Chondrocyte (in vitro differentiated cells): Measurements from ENCODE around the gene TXLNG. TPM values are rescaled to one million over a fixed set of nuclear protein-coding genes. Genes with fewer than 3 reads are reported as not detected.

ENCODE experiments used
- DNase-seq: peaks from one replicate; pipeline ENCODE4 v3.0.0; 2021; ENCODE audit warnings: mixed read lengths, low spot score
- H3K27ac Mint-ChIP-seq: one replicate; pipeline ENCODE4 v1.8.0; 2021; ENCODE audit warnings: mild to moderate bottlenecking, moderate library complexity, mixed read lengths; ENCODE audit not compliant: unreplicated experiment
- H3K27me3 Mint-ChIP-seq: 2 replicates; pipeline ENCODE4 v1.8.0; 2021; ENCODE audit warnings: low read depth, mixed read lengths
- H3K36me3 Mint-ChIP-seq: 2 replicates; pipeline ENCODE4 v1.8.0; 2021; ENCODE audit warnings: low read depth, mixed read lengths
- H3K4me1 Mint-ChIP-seq: 2 replicates; pipeline ENCODE4 v1.8.0; 2021; ENCODE audit warnings: low read depth, mild to moderate bottlenecking, mixed read lengths
- H3K4me3 Mint-ChIP-seq: one replicate; pipeline ENCODE4 v1.8.0; 2021; ENCODE audit warnings: mild to moderate bottlenecking, moderate library complexity, mixed read lengths; ENCODE audit not compliant: unreplicated experiment
- H3K9me3 Mint-ChIP-seq: 2 replicates; pipeline ENCODE4 v1.8.0; 2021; ENCODE audit warnings: low read depth, mixed read lengths
- CTCF ChIP-seq: fragments of 200-600 bp; sonication (generic); IDR thresholded peaks from 2 replicates; pipeline ENCODE4 v1.5.0; 2021; ENCODE audit warnings: antibody characterized with exemption, mild to moderate bottlenecking, moderate library complexity
- total RNA-seq: library from RNA; stranded (reverse); gene quantifications from 3 replicates; pipeline ENCODE4 v1.2.1, GENCODE V29; 2021

The TXLNG gene
- total RNA-seq, 1 donor from 2014 or later, result 9.1 TPM

GRCh38 chrX:16869393-16870094 lies 83.3 kb downstream of the TXLNG start:
- H3K27me3 Mint-ChIP-seq, result peaks cover under 1% of the 10 kb centered on the region
- H3K9me3 Mint-ChIP-seq, result no peaks in the 10 kb centered on the region
- peak overlapping the region; percentile 99 for H3K4me3 Mint-ChIP-seq
- DNase-seq, result no peak
- peaks cover 1% of the 10 kb centered on the region for H3K36me3 Mint-ChIP-seq
- peaks cover 46% of the 10 kb centered on the region for H3K4me1 Mint-ChIP-seq
- H3K27ac Mint-ChIP-seq, result peak overlapping the region; percentile 100
- TF ChIP-seq CTCF, result no peak

DNA sequence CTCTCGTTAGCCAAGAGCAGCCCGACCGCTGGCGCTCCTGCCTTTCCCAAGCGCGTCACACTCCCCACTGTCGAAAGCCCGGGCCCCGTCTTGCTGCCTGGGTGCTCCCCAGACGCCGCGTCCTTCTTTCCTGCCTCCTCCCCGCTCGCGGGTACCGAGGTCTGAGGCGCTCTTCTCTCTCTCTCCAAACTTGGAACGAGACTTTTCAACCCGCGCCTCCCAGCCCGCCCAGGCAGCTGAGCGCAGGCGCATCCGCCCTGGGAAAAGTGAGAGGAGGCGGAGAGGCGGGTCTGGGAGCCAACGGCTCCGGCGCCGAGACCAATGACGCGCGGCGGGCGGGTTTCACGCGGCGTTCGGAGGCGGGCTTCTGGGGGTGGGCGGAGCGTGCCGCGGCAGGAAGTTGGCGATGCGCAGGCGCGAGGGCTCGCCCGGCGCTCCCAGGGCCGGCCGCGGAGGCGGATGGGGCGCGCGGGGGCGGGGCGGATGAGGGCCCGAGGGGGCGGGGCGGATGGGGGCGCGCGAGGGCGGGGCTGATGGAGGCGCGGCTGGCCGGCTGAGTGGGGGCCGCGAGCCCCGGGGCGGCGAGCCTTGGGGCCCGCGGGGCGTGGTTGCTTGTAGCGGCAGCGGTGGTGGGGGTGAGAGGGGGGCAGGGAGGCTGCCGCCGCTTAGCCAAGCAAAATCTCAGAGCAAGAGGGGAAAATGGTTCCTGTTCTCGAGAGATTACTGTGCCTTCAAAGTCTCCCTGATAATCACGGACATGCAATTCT lies 84.0 kb downstream of the TXLNG start, which contains the start of gene RBBP7:
TSS of gene RBBP7 (minus strand) at position 268 of the 767 bp plus-strand sequence. CDS start 309 bp downstream, outside the sequence.
- H3K36me3 Mint-ChIP-seq, result peaks cover 1% of the 10 kb centered on the region
- peaks cover 5% of the 10 kb centered on the region for H3K27me3 Mint-ChIP-seq
- peak within 1 kb of the TSS; percentile 100 for H3K27ac Mint-ChIP-seq
- TF ChIP-seq CTCF, result no peak
- H3K9me3 Mint-ChIP-seq, result no peaks in the 10 kb centered on the region
- peak within 1 kb of the TSS; percentile 99 for H3K4me3 Mint-ChIP-seq
- DNase-seq, result peak; percentile 99
- peaks cover 46% of the 10 kb centered on the region for H3K4me1 Mint-ChIP-seq

- Mint-ChIP-seq H3K4me3 (peak overlapping the region; percentile 76), H3K4me1 (peaks cover 39% of the 10 kb centered on the region), H3K36me3 (peaks cover 1% of the 10 kb centered on the region), H3K9me3 (no peaks in the 10 kb centered on the region), H3K27ac (peak overlapping the region; percentile 94), H3K27me3 (peaks cover 5% of the 10 kb centered on the region)
- TF ChIP-seq CTCF, result no peak
- no peak for DNase-seq
Measured at GRCh38 chrX:16870862-16871815, 84.9 kb downstream of the TXLNG start.

- no peak overlapping the region for H3K27ac Mint-ChIP-seq
- H3K36me3 Mint-ChIP-seq, result no peaks in the 10 kb centered on the region
- DNase-seq, result no peak
- no peak for TF ChIP-seq CTCF
- H3K9me3 Mint-ChIP-seq, result no peaks in the 10 kb centered on the region
- peaks cover 22% of the 10 kb centered on the region for H3K4me1 Mint-ChIP-seq
- H3K27me3 Mint-ChIP-seq, result peaks cover 5% of the 10 kb centered on the region
- no peak overlapping the region for H3K4me3 Mint-ChIP-seq
Measured at GRCh38 chrX:16873106-16873505, 86.8 kb downstream of the TXLNG start.
